Measurements from ENCODE around the gene PNMT.

Gene PNMT

GRCh38 chr17:39666601-39667261, 1.5 kb upstream of the PNMT start:
- no peak for DNase-seq (ENCODE audit: extremely low read depth in 1 of 2, low read depth in 1 of 2)

GRCh38 chr17:39667262-39667944, 850 bp upstream of the PNMT start:
- DNase-seq (ENCODE audit: extremely low read depth in 1 of 2, low read depth in 1 of 2) = no peak

- no peak for DNase-seq (ENCODE audit: extremely low read depth in 1 of 2, low read depth in 1 of 2)
Observed at GRCh38 chr17:39669897-39670735, 1.9 kb downstream of the PNMT start.

GRCh38 chr17:39670746-39671145, 2.5 kb downstream of the PNMT start:
- no peak for DNase-seq (ENCODE audit: extremely low read depth in 1 of 2, low read depth in 1 of 2)

- no peak for DNase-seq (ENCODE audit: extremely low read depth in 1 of 2, low read depth in 1 of 2)
Observed at GRCh38 chr17:39671651-39672521, 3.6 kb downstream of the PNMT start.

GRCh38 chr17:39672522-39673334, 4.5 kb downstream of the PNMT start:
- no peak for DNase-seq (ENCODE audit: extremely low read depth in 1 of 2, low read depth in 1 of 2)

GRCh38 chr17:39673335-39674081, 5.3 kb downstream of the PNMT start:
- no peak for DNase-seq (ENCODE audit: extremely low read depth in 1 of 2, low read depth in 1 of 2)

- DNase-seq (ENCODE audit: extremely low read depth in 1 of 2, low read depth in 1 of 2) = no peak
Observed at GRCh38 chr17:39674179-39674578, 5.9 kb downstream of the PNMT start.

- DNase-seq (ENCODE audit: extremely low read depth in 1 of 2, low read depth in 1 of 2) = no peak
Observed at GRCh38 chr17:39674702-39675389, 6.6 kb downstream of the PNMT start.

GRCh38 chr17:39675390-39676082, 7.3 kb downstream of the PNMT start:
- no peak for DNase-seq (ENCODE audit: extremely low read depth in 1 of 2, low read depth in 1 of 2)

- DNase-seq (ENCODE audit: extremely low read depth in 1 of 2, low read depth in 1 of 2) = no peak
Observed at GRCh38 chr17:39676198-39676819, 8.1 kb downstream of the PNMT start.

- DNase-seq (ENCODE audit: extremely low read depth in 1 of 2, low read depth in 1 of 2) = no peak
Observed at GRCh38 chr17:39677072-39677471, 8.8 kb downstream of the PNMT start.

GRCh38 chr17:39677542-39678339, 9.5 kb downstream of the PNMT start:
- DNase-seq (ENCODE audit: extremely low read depth in 1 of 2, low read depth in 1 of 2) = no peak

GRCh38 chr17:39678340-39679116, 10.3 kb downstream of the PNMT start:
- DNase-seq (ENCODE audit: extremely low read depth in 1 of 2, low read depth in 1 of 2) = no peak

- no peak for DNase-seq (ENCODE audit: extremely low read depth in 1 of 2, low read depth in 1 of 2)
Observed at GRCh38 chr17:39679521-39680192, 11.4 kb downstream of the PNMT start.
